Peyer's patch (tissue), 4 donors: ENCODE data around the gene MGST2.

Experiments used
- POLR2A ChIP-seq, 2 donors: fragments of 450-650 bp; IDR thresholded peaks; one replicate each; pipeline ENCODE4 v1.5.1; 2017; ENCODE audit warnings: antibody characterized with exemption in 2 of 2, mild to moderate bottlenecking in 2 of 2, moderate library complexity in 2 of 2
- TF ChIP-seq, protein P1 (sequence below), 6 experiments: fragments of 450-650 bp in 4 of 6; fragments of 200-600 bp in 2 of 6; sonication (generic) in 1 of 6; IDR thresholded peaks; one replicate each; pipeline ENCODE4 v1.5.1; 2017 to 2019; ENCODE audit warnings: antibody characterized with exemption in 6 of 6, mild to moderate bottlenecking in 3 of 6, moderate library complexity in 1 of 6

- TF ChIP-seq, protein P1, sequence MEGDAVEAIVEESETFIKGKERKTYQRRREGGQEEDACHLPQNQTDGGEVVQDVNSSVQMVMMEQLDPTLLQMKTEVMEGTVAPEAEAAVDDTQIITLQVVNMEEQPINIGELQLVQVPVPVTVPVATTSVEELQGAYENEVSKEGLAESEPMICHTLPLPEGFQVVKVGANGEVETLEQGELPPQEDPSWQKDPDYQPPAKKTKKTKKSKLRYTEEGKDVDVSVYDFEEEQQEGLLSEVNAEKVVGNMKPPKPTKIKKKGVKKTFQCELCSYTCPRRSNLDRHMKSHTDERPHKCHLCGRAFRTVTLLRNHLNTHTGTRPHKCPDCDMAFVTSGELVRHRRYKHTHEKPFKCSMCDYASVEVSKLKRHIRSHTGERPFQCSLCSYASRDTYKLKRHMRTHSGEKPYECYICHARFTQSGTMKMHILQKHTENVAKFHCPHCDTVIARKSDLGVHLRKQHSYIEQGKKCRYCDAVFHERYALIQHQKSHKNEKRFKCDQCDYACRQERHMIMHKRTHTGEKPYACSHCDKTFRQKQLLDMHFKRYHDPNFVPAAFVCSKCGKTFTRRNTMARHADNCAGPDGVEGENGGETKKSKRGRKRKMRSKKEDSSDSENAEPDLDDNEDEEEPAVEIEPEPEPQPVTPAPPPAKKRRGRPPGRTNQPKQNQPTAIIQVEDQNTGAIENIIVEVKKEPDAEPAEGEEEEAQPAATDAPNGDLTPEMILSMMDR (IDR thresholded peaks at IDR 0.05): no peak
- no peak for TF ChIP-seq POLR2A (IDR thresholded peaks at IDR 0.05)
These were observed 20.2 kb upstream of the MGST2 start for GRCh38 chr4:139645458-139645857.
